Psoas muscle (tissue), 8 donors: ENCODE data around the gene DEK. TPM values are rescaled to one million over a fixed set of nuclear protein-coding genes. Genes with fewer than 3 reads are reported as not detected.

ENCODE experiments used
- ATAC-seq, 4 donors: fragments of 200-7000 bp; cut with Tn5 transposase; one replicate each; pipeline ENCODE4 v1.9.1; 2020; ENCODE audit warnings: moderate library complexity in 3 of 4, mild to moderate bottlenecking in 2 of 4
- DNase-seq, 2 donors: peaks; one replicate each; pipeline ENCODE4 v3.0.0-alpha.2; 2020
- H3K27ac ChIP-seq: fragments of 200-600 bp; one replicate; pipeline ENCODE4 v1.8.0; 2022
- H3K27me3 ChIP-seq, 3 donors: fragments of 200-600 bp in 1 of 3; one replicate each; pipeline versions ENCODE4 v1.6.1 to v1.8.0; 2013 to 2022; ENCODE audit warnings: low read length in 2 of 3, mild to moderate bottlenecking in 2 of 3, moderate library complexity in 1 of 3; ENCODE audit not compliant: insufficient read depth in 3 of 3
- H3K36me3 ChIP-seq, 2 donors: fragments of 200-600 bp in 1 of 2; one replicate each; pipeline versions ENCODE4 v1.6.1 to v1.8.0; 2013 to 2022; ENCODE audit warnings: low read depth in 1 of 2, mild to moderate bottlenecking in 1 of 2, moderate library complexity in 1 of 2; ENCODE audit not compliant: insufficient read depth in 1 of 2
- H3K4me1 ChIP-seq: fragments of 200-600 bp; one replicate; pipeline ENCODE4 v1.8.0; 2022
- H3K4me3 ChIP-seq: fragments of 200-600 bp; one replicate; pipeline ENCODE4 v1.8.0; 2022; ENCODE audit warnings: mild to moderate bottlenecking
- H3K9me3 ChIP-seq: fragments of 200-600 bp; one replicate; pipeline ENCODE4 v1.8.0; 2022
- CTCF ChIP-seq: fragments of 200-600 bp; IDR thresholded peaks from one replicate; pipeline ENCODE4 v1.8.0; 2022; ENCODE audit warnings: antibody characterized with exemption
- whole genome bisulfite sequencing, 3 donors: extraction: QIAGEN DNeasy Blood & Tissue Kit; methylation state at CpG; one replicate each; pipeline versions ENCODE4 v1.1.6 to v1.1.7; 2013; 5-methylcytosine and 5-hydroxymethylcytosine counted together
- intact Hi-C, 2 donors: fragments of 100-400 bp; cut with DNase I; formaldehyde crosslinking; loops; one replicate each; pipeline versions ENCODE4 v1.11.0 to v1.14.2; 2022
- polyA plus RNA-seq, 3 donors: library from polyadenylated mRNA; stranded (reverse); fragments of 200-250 nt; gene quantifications; one replicate each; pipeline ENCODE4 v1.2.3, GENCODE V29; 2013
- total RNA-seq, 4 donors: library from RNA; stranded (reverse); fragmentation: NEBNext Ultra II Directional in 2 of 4; extraction: Animal tissue kit (Norgen Biotek cat#: 25700) in 2 of 4; gene quantifications; one replicate each; pipeline versions ENCODE4 v1.2.1 to v1.2.4, GENCODE V29; 2021 to 2023
- donor health status: healthy with polysubstance abuse.
- donor health status: DM: no; HTN: no; CAD: no; lungs with moderate emphysema.
- donor health status: Bipolar disorder and iron deficiency.
- donor health status: healthy.
- donor health status: DM: yes; HTN: yes; CAD: no.
- donor health status: DM: no; HTN: no; CAD: no.
- donor health status: DM: no; HTN: no; CAD: no.
- donor health status: DM: yes; HTN: yes; CAD: no.

The DEK gene
- total and polyA plus RNA-seq, 7 donors: 28.7 to 91.0 (median 66.1) TPM

- ATAC-seq: no peak
- no peaks in the 10 kb centered on the region for H3K27me3 ChIP-seq
- intact Hi-C loops: no loop called here
- H3K4me3 ChIP-seq: no peak overlapping the region
- H3K27ac ChIP-seq: no peak overlapping the region
- peaks cover 0 to 72% of the 10 kb centered on the region in 2 donors for H3K36me3 ChIP-seq
- DNase-seq: no peak
- H3K9me3 ChIP-seq: no peaks in the 10 kb centered on the region
- WGBS, 3 donors: 91 to 95% (median 91%) methylated on average over 1 of the region's 1 CpG
- TF ChIP-seq CTCF: no peak
- H3K4me1 ChIP-seq: no peaks in the 10 kb centered on the region
These were observed 22.9 kb downstream of the DEK start for GRCh38 chr6:18241208-18242038.

DNA sequence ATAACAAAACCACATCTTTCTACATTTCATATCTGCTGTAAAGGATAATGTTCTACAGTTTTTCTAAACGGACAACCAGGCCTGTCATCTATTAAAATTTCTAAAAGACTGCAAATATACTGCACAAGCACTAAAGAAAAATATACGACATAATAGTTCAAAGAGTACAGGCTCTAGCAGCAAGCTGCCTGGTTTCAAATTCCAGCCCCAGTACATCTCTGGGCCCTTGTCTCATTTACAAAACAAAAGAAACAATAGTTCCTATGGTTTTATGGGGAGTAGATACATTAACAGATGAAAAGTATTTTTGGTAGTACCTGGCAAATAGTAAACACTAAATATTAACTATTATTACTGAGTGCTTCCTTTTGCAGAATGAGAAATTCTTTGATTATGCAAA lies 24.1 kb downstream of the DEK start:
- WGBS, 3 donors: 66 to 75% (median 69%) methylated on average over 2 of the region's 2 CpGs

GRCh38 chr6:18237167-18237566 lies 27.2 kb downstream of the DEK start:
- intact Hi-C loops: no loop called here
- WGBS, 3 donors: 95 to 98% (median 98%) methylated on average over 1 of the region's 1 CpG
- peaks cover 3 to 56% of the 10 kb centered on the region in 2 donors for H3K36me3 ChIP-seq
- TF ChIP-seq CTCF: no peak
- no peaks in the 10 kb centered on the region for H3K27me3 ChIP-seq
- ATAC-seq (no peak), DNase-seq (no peak)
- H3K27ac ChIP-seq: peak overlapping the region; percentile 1
- H3K4me1 ChIP-seq: no peaks in the 10 kb centered on the region
- H3K9me3 ChIP-seq: peaks cover 7% of the 10 kb centered on the region
- H3K4me3 ChIP-seq: no peak overlapping the region

More for the DNA sequence above, 24.1 kb downstream of the DEK start:
- TF ChIP-seq CTCF: no peak
- H3K36me3 ChIP-seq: peaks cover 0 to 73% of the 10 kb centered on the region in 2 donors
- H3K27me3 ChIP-seq: no peaks in the 10 kb centered on the region
- intact Hi-C loops: no loop called here
- H3K4me1 ChIP-seq: no peaks in the 10 kb centered on the region
- DNase-seq: no peak
- H3K9me3 ChIP-seq: no peaks in the 10 kb centered on the region
- no peak overlapping the region for H3K27ac ChIP-seq
- no peak overlapping the region for H3K4me3 ChIP-seq
- no peak for ATAC-seq

DNA sequence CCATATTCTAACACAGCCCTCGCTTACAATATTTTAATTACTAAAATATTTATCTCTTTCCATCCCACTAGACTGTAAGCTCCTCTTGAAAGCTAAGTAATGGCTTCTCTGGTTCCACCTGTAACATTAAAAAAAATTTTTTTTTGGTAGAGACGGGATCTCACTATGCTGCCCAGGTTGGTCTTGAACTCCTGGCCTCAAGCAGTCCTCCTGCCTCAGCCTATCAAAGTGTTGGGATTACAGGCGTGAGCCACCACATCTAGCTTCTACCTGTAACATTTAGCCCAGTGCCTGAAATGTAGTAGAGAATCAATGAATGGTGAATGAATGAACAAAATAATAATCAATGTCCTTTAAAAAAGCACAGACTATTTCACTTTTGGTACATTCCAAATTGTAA lies 28.8 kb downstream of the DEK start:
- Histone ChIP-seq H3K9me3 (peaks cover 14% of the 10 kb centered on the region), H3K4me1 (no peaks in the 10 kb centered on the region), H3K27me3 (no peaks in the 10 kb centered on the region), H3K36me3 (peaks cover 3 to 58% of the 10 kb centered on the region in 2 donors), H3K4me3 (no peak overlapping the region), H3K27ac (no peak overlapping the region)
- ATAC-seq (no peak), DNase-seq (no peak)
- WGBS, 3 donors: 81 to 99% (median 97%) methylated on average over 3 of the region's 3 CpGs
- intact Hi-C loops: no loop called here
- TF ChIP-seq CTCF: no peak
